ENCODE results near the gene ARSB.

The ARSB gene

GRCh38 chr5:79020861-79021561 lies 35.9 kb upstream of the ARSB start:
- Histone ChIP-seq H3K27me3 (replicated peaks; ENCODE audit: control insufficient read depth, insufficient read depth, low read length, poor library complexity, severe bottlenecking) (no peaks in the 10 kb centered on the region), H3K27ac (ENCODE audit: insufficient read depth, low read length, poor library complexity, severe bottlenecking) (no peak overlapping the region), H3K36me3 (ENCODE audit: control insufficient read depth, insufficient read depth, low read length) (no peaks in the 10 kb centered on the region), H3K4me1 (ENCODE audit: control insufficient read depth, insufficient read depth, low read length, poor library complexity, severe bottlenecking) (no peaks in the 10 kb centered on the region), H3K9me3 (ENCODE audit: control insufficient read depth, low read length) (no peaks in the 10 kb centered on the region), H3K4me3 (ENCODE audit: insufficient read depth, low read depth, low read length, poor library complexity, severe bottlenecking) (no peak overlapping the region)
- DNase-seq = peak in 1 of 3 donors; percentile 8

DNA sequence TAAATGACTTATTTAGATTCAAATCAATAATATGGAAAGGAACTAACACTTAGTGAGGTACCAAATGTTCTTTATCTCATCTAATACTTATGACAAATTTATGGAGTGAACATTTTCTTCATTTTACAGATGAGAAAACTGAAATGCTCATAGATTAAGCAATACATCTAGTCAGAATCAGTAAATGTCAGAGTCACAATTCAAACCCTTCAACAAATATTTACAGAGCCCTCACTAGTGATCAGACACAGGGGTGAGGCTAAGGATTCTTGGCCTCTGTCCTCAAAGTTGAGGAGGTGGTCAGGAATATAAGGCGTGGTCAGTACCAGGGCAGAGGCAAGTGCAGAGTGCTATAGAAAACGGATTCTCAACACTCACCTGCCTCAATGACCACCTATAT lies 29.5 kb upstream of the ARSB start:
- Histone ChIP-seq H3K36me3 (ENCODE audit: control insufficient read depth, insufficient read depth, low read length) (no peaks in the 10 kb centered on the region), H3K27me3 (replicated peaks; ENCODE audit: control insufficient read depth, insufficient read depth, low read length, poor library complexity, severe bottlenecking) (no peaks in the 10 kb centered on the region), H3K4me1 (ENCODE audit: control insufficient read depth, insufficient read depth, low read length, poor library complexity, severe bottlenecking) (no peaks in the 10 kb centered on the region), H3K27ac (ENCODE audit: insufficient read depth, low read length, poor library complexity, severe bottlenecking) (no peak overlapping the region), H3K9me3 (ENCODE audit: control insufficient read depth, low read length) (no peaks in the 10 kb centered on the region), H3K4me3 (ENCODE audit: insufficient read depth, low read depth, low read length, poor library complexity, severe bottlenecking) (no peak overlapping the region)
- no peak for DNase-seq

GRCh38 chr5:79011869-79012268 lies 26.8 kb upstream of the ARSB start:
- Histone ChIP-seq H3K36me3 (ENCODE audit: control insufficient read depth, insufficient read depth, low read length) (no peaks in the 10 kb centered on the region), H3K4me3 (ENCODE audit: insufficient read depth, low read depth, low read length, poor library complexity, severe bottlenecking) (no peak overlapping the region), H3K9me3 (ENCODE audit: control insufficient read depth, low read length) (no peaks in the 10 kb centered on the region), H3K27ac (ENCODE audit: insufficient read depth, low read length, poor library complexity, severe bottlenecking) (no peak overlapping the region), H3K27me3 (replicated peaks; ENCODE audit: control insufficient read depth, insufficient read depth, low read length, poor library complexity, severe bottlenecking) (no peaks in the 10 kb centered on the region), H3K4me1 (ENCODE audit: control insufficient read depth, insufficient read depth, low read length, poor library complexity, severe bottlenecking) (no peaks in the 10 kb centered on the region)
- no peak for DNase-seq

DNA sequence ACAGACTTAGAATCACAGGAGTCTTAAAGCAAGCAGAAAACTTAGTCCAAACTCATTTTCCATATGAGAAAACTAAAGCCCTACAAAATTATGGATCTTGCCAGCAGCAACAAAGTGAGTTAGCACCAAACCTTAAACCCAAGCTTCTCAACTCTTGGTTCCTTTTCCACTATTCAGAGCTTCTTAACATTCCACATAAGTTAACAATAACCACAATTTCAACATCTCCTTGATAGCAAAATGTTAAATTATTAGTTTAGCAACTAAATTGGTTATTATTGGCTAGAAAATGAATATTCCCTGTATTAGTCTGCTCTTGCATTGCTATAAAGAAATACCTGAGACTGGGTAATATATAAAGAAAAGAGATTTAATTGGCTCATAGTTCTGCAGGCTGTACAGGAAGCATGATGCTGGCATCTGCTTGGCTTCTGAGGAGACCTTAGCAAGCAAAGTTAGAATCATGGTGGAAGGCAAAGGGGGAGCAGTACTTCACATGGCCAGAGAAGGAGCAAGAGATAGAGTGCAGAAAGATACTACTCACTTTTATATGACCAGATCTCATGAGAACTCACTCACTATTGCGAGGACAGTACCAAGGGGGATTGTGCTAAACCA lies 26.2 kb upstream of the ARSB start:
- no peak for DNase-seq
- H3K27me3 ChIP-seq (replicated peaks; ENCODE audit: control insufficient read depth, insufficient read depth, low read length, poor library complexity, severe bottlenecking) = no peaks in the 10 kb centered on the region
- H3K9me3 ChIP-seq (ENCODE audit: control insufficient read depth, low read length) = no peaks in the 10 kb centered on the region
- H3K36me3 ChIP-seq (ENCODE audit: control insufficient read depth, insufficient read depth, low read length) = no peaks in the 10 kb centered on the region
- no peak overlapping the region for H3K27ac ChIP-seq (ENCODE audit: insufficient read depth, low read length, poor library complexity, severe bottlenecking)
- no peaks in the 10 kb centered on the region for H3K4me1 ChIP-seq (ENCODE audit: control insufficient read depth, insufficient read depth, low read length, poor library complexity, severe bottlenecking)
- H3K4me3 ChIP-seq (ENCODE audit: insufficient read depth, low read depth, low read length, poor library complexity, severe bottlenecking) = no peak overlapping the region

DNA sequence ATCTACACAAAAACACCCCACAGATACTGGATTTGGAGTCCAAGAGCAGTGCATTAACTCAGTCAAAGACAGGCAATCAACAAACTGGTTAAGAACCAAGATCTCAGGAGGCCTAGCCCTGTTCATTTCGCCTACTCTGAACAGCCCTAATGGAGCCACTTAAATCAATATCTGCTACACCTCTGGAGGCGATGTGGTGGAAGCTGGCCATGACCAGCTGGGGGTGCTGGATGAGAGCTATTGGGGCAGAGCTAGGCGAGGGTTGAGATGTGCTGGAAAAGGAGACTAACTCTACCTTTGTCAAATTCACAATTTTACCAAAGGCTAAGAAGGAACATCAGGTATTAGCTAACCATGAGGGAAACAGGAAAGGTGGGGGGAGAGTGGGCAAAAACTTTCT lies 23.3 kb upstream of the ARSB start:
- Histone ChIP-seq H3K27me3 (replicated peaks; ENCODE audit: control insufficient read depth, insufficient read depth, low read length, poor library complexity, severe bottlenecking) (no peaks in the 10 kb centered on the region), H3K4me3 (ENCODE audit: insufficient read depth, low read depth, low read length, poor library complexity, severe bottlenecking) (no peak overlapping the region), H3K4me1 (ENCODE audit: control insufficient read depth, insufficient read depth, low read length, poor library complexity, severe bottlenecking) (no peaks in the 10 kb centered on the region), H3K27ac (ENCODE audit: insufficient read depth, low read length, poor library complexity, severe bottlenecking) (no peak overlapping the region), H3K9me3 (ENCODE audit: control insufficient read depth, low read length) (no peaks in the 10 kb centered on the region), H3K36me3 (ENCODE audit: control insufficient read depth, insufficient read depth, low read length) (no peaks in the 10 kb centered on the region)
- DNase-seq = no peak

DNA sequence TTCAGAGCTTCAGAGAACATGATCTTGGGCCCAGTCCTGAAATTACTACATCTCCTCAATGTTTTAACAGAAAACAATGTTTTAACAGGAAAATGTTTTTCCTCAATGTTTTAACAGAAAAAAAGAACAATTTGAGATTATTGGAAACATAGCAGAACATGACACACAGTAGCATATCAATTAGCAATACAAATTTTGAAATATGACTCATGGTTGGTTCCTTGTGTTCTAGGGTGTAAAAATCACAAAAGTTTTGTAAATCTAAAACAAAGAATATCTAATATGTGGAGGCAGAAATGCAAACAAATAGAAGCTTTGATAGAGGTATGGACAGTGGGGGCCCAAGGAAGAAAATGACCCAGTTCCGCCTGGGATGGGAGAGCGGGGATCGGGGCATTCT lies 22.8 kb upstream of the ARSB start:
- Histone ChIP-seq H3K27ac (ENCODE audit: insufficient read depth, low read length, poor library complexity, severe bottlenecking) (no peak overlapping the region), H3K4me1 (ENCODE audit: control insufficient read depth, insufficient read depth, low read length, poor library complexity, severe bottlenecking) (no peaks in the 10 kb centered on the region), H3K27me3 (replicated peaks; ENCODE audit: control insufficient read depth, insufficient read depth, low read length, poor library complexity, severe bottlenecking) (no peaks in the 10 kb centered on the region), H3K9me3 (ENCODE audit: control insufficient read depth, low read length) (no peaks in the 10 kb centered on the region), H3K4me3 (ENCODE audit: insufficient read depth, low read depth, low read length, poor library complexity, severe bottlenecking) (no peak overlapping the region), H3K36me3 (ENCODE audit: control insufficient read depth, insufficient read depth, low read length) (no peaks in the 10 kb centered on the region)
- no peak for DNase-seq

DNA sequence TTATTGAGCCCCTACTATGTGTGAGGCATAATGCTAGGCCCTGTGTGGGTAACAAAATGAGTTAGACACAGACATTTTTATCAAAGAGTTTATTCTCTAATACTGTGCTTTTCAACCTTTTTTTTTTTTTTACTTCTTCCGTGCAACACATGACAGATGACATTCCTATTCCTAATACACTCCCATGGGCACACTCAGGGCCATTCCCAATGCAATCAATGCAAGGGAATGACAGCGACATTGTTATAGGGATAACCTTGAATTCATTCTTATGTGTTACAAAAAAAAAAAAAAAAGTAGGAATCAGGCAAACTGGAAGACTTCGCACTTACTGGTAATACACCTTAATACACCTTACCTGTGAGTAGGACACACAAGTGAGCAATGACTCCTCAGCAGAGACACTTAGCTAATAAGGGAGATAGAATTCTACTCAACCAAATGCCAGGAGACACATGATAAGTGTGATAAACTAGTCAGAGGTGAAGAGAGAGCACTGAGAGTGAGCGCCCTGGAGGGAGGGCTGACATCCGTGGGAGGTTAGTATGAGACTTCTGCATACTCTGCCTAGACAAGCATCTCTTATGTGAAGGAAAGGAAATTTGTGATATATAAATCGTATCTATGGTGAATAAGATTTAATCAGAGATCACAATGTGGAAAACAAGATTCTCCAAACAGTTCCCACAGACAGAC lies 21.0 kb upstream of the ARSB start:
- H3K27me3 ChIP-seq (replicated peaks; ENCODE audit: control insufficient read depth, insufficient read depth, low read length, poor library complexity, severe bottlenecking) = no peaks in the 10 kb centered on the region
- H3K4me1 ChIP-seq (ENCODE audit: control insufficient read depth, insufficient read depth, low read length, poor library complexity, severe bottlenecking) = no peaks in the 10 kb centered on the region
- no peak for DNase-seq
- no peaks in the 10 kb centered on the region for H3K9me3 ChIP-seq (ENCODE audit: control insufficient read depth, low read length)
- no peaks in the 10 kb centered on the region for H3K36me3 ChIP-seq (ENCODE audit: control insufficient read depth, insufficient read depth, low read length)
- H3K4me3 ChIP-seq (ENCODE audit: insufficient read depth, low read depth, low read length, poor library complexity, severe bottlenecking) = no peak overlapping the region
- H3K27ac ChIP-seq (ENCODE audit: insufficient read depth, low read length, poor library complexity, severe bottlenecking) = no peak overlapping the region

DNA sequence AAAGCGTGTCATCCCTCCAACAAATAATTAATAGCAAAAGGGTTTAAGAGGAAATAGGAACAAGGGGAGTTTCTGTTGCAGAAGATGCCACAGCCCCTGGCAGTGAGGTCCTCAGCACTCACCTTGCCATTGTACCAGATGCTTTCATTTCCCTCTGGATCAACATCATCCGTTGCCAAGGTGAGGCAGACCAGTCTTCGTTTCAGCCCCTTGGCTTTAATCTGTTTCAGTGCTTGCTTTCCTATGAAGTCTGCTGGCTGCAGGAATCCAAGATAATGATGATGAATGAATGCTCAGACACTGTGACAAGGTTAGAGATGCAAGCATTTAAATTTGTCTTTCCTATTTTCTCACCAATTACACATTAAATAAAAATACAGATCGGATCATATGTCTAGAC lies 20.0 kb upstream of the ARSB start:
- no peak overlapping the region for H3K4me3 ChIP-seq (ENCODE audit: insufficient read depth, low read depth, low read length, poor library complexity, severe bottlenecking)
- no peak for DNase-seq
- H3K9me3 ChIP-seq (ENCODE audit: control insufficient read depth, low read length) = no peaks in the 10 kb centered on the region
- no peaks in the 10 kb centered on the region for H3K4me1 ChIP-seq (ENCODE audit: control insufficient read depth, insufficient read depth, low read length, poor library complexity, severe bottlenecking)
- no peaks in the 10 kb centered on the region for H3K36me3 ChIP-seq (ENCODE audit: control insufficient read depth, insufficient read depth, low read length)
- no peak overlapping the region for H3K27ac ChIP-seq (ENCODE audit: insufficient read depth, low read length, poor library complexity, severe bottlenecking)
- no peaks in the 10 kb centered on the region for H3K27me3 ChIP-seq (replicated peaks; ENCODE audit: control insufficient read depth, insufficient read depth, low read length, poor library complexity, severe bottlenecking)

DNA sequence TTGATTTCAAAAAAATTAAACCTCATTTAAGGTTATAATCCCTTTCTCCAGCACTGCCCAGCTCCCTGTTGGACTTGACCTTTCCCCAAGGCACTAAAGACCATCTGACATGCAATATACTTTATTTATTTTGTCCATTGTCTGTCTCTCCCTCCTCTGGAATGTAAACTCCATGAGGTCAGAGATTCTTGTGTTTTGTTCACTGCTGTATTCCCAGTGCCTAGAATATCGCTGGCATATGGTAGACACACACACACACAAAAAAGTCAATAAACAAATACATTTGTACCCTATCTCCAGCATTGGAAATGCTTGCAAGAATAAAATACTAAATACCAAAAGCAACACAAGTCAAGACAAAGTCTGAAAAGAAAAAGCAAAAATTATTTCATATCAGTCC lies 17.3 kb upstream of the ARSB start:
- no peak for DNase-seq
- Histone ChIP-seq H3K27me3 (replicated peaks; ENCODE audit: control insufficient read depth, insufficient read depth, low read length, poor library complexity, severe bottlenecking) (no peaks in the 10 kb centered on the region), H3K4me3 (ENCODE audit: insufficient read depth, low read depth, low read length, poor library complexity, severe bottlenecking) (no peak overlapping the region), H3K27ac (ENCODE audit: insufficient read depth, low read length, poor library complexity, severe bottlenecking) (no peak overlapping the region), H3K4me1 (ENCODE audit: control insufficient read depth, insufficient read depth, low read length, poor library complexity, severe bottlenecking) (no peaks in the 10 kb centered on the region), H3K36me3 (ENCODE audit: control insufficient read depth, insufficient read depth, low read length) (no peaks in the 10 kb centered on the region), H3K9me3 (ENCODE audit: control insufficient read depth, low read length) (no peaks in the 10 kb centered on the region)

DNA sequence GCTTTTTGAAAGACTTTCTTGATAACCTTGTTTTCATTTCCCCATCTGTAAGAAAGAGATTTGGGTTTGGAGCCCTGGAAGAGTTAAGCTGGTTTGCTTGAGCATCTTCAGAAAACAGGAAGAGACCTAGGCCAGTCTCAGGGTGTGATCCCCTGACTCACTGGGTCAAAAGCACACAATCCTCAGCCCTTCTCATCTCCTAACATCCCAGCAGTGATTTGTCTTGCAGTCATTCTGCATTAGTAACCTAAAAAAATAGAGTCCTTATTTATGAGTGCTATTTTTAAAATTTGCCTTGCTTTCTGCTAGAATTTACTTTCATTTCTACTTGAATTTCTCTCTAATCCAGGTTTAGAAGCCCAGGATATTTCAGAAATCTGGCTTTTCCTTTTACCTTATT lies 16.4 kb upstream of the ARSB start:
- no peak for DNase-seq
- Histone ChIP-seq H3K27ac (ENCODE audit: insufficient read depth, low read length, poor library complexity, severe bottlenecking) (no peak overlapping the region), H3K4me1 (ENCODE audit: control insufficient read depth, insufficient read depth, low read length, poor library complexity, severe bottlenecking) (no peaks in the 10 kb centered on the region), H3K9me3 (ENCODE audit: control insufficient read depth, low read length) (no peaks in the 10 kb centered on the region), H3K36me3 (ENCODE audit: control insufficient read depth, insufficient read depth, low read length) (no peaks in the 10 kb centered on the region), H3K4me3 (ENCODE audit: insufficient read depth, low read depth, low read length, poor library complexity, severe bottlenecking) (no peak overlapping the region), H3K27me3 (replicated peaks; ENCODE audit: control insufficient read depth, insufficient read depth, low read length, poor library complexity, severe bottlenecking) (no peaks in the 10 kb centered on the region)
